ENCODE measurements around the gene LAMA4. TPM values are rescaled to one million over a fixed set of nuclear protein-coding genes. Genes with fewer than 3 reads are reported as not detected.

LAMA4 gene
- total and polyA plus RNA-seq, 2 of the 13 experiments (the other 11 are each of a cell fraction or from before 2014, with no cell fraction given), result not detected

- no peaks in the 10 kb centered on the region for H3K79me2 ChIP-seq (ENCODE audit: insufficient read depth, low read length)
- BruUV-seq (replicated peaks), result no TSS peak
- ATAC-seq (no peak), DNase-seq (ENCODE audit: low spot score) (no peak), FAIRE-seq (no peak)
- no peak overlapping the region for H3K27ac ChIP-seq (ENCODE audit: extremely low read length, insufficient read depth, low read length)
- in situ Hi-C loops (cut with HindIII; ENCODE audit: extremely low pct_ligation_motif_present, low pct_unique_long_range_greater_than_20kb) (no loop called here), intact Hi-C loops (cut with micrococcal nuclease; ENCODE audit: unreplicated experiment) (no loop called here)
- H2AFZ ChIP-seq (ENCODE audit: low read length), result no peak overlapping the region
- CTCF ChIA-PET (ENCODE audit: low intra/inter-chr PET ratio, low total read pairs), result no interaction called here
- TF ChIP-seq ZNF800 (CRISPR knock-in tag; IDR thresholded peaks at IDR 0.05), result no peak
- TF ChIP-seq AFF4 (CRISPR knock-in tag; IDR thresholded peaks at IDR 0.05), result no peak
- TF ChIP-seq ZNF597 (CRISPR knock-in tag; IDR thresholded peaks at IDR 0.05), result no peak
- no peak for TF ChIP-seq ZBTB4 (CRISPR knock-in tag; IDR thresholded peaks at IDR 0.05; ENCODE audit: borderline replicate concordance)
- no peak for TF ChIP-seq ZNF737 (CRISPR knock-in tag; IDR thresholded peaks at IDR 0.05; ENCODE audit: borderline replicate concordance)
- TF ChIP-seq EZH2 (conservative IDR thresholded peaks at IDR 0.05; ENCODE audit: low read depth, low read length), result no peak
- no peaks in the 10 kb centered on the region for H3K4me1 ChIP-seq (ENCODE audit: insufficient read depth, low read length)
- H4K20me1 ChIP-seq (ENCODE audit: insufficient read depth, low read length), result no peaks in the 10 kb centered on the region
- H3K36me3 ChIP-seq (replicated peaks in 1 of 2; ENCODE audit: control insufficient read depth in 1 of 2, insufficient read depth in 2 of 2, low read length in 2 of 2), result no peaks in the 10 kb centered on the region
- H3K4me3 ChIP-seq (replicated peaks in 1 of 3; ENCODE audit: insufficient read depth in 1 of 3, low read depth in 2 of 3, low read length in 3 of 3), result no peak overlapping the region
- H3K9ac ChIP-seq (ENCODE audit: insufficient read depth, low read depth, low read length), result no peak overlapping the region
- POLR2A ChIA-PET, result no interaction called here
- H3K4me2 ChIP-seq (ENCODE audit: low read depth, low read length), result no peak overlapping the region
- H3K27me3 ChIP-seq (ENCODE audit: control insufficient read depth in 1 of 2, insufficient read depth in 2 of 2, low read length in 2 of 2), result no peaks in the 10 kb centered on the region
- no peaks in the 10 kb centered on the region for H3K9me3 ChIP-seq (ENCODE audit: low read length)
- 43% methylated on average over 2 of the region's 2 CpGs for WGBS (ENCODE audit: low lambda C conversion rate)
Measured at GRCh38 chr6:112286010-112286409, 31.6 kb upstream of the LAMA4 start.
